ENCODE measurements around the gene ZNF768. TPM values are rescaled to one million over a fixed set of nuclear protein-coding genes. Genes with fewer than 3 reads are reported as not detected.

The ZNF768 gene
- total RNA-seq, 2 experiments from 2014 or later, result 38.3 to 63.7 TPM

DNA sequence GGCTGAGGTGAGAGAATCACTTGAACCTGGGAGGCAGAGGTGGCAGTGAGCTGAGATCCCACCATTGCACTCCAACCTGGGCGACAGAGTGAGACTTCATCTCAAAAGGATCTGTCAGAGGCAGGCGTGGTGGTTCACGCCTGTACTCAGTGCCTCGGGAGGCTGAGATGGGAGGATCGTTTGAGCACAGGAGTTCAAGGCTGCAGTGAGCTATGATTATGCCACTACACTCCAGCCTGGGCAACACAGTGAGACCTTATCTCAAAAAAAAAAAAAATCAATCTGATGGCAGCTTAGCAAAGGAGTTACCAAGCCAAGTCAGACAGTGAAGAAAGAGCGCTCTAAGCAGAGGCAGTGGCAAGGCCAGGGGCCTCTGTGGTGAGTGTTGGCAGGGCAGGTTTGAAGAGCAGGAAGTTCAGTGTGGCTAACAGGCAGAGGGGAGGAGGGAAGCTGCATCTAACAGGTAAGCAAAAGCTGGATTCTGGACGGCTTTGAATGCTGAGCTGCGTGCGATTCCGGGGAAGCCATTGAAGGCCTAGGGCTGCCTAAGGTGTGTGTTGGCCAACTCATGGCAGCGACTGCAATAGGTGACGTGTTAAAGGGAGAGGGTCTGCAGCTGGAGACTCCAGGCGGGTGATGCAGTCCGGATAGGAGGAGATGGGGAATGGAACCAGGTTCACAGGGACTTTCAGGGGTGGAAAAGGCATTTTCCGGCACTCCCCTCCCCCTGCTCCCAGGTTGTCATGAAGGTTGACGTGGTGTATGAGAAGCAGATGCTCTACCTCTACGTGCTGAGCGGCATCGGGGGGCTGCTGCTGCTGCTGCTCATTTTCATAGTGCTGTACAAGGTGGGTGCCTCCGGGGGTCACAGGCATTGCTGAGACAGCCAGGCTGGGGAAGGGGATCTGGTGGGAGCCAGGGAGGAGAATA, 7.0 kb downstream of the ZNF768 start:
- POLR2A ChIA-PET, result no interaction called here
- no peak for TF ChIP-seq CTCF (conservative IDR thresholded peaks at IDR 0.05; ENCODE audit: low read length)
- no peak for TF ChIP-seq EZH2phosphoT487 (IDR thresholded peaks at IDR 0.05; ENCODE audit: borderline replicate concordance, low read depth, low read length)
- intact Hi-C loops (cut with micrococcal nuclease; ENCODE audit: unreplicated experiment), result no loop called here
- no peaks in the 10 kb centered on the region for H3K9me3 ChIP-seq (ENCODE audit: low read length)
- CTCF ChIA-PET (ENCODE audit: unreplicated experiment), result no interaction called here
- H3K9me2 ChIP-seq (ENCODE audit: insufficient read depth, low read length), result no peaks in the 10 kb centered on the region
- no peak overlapping the region for H3K4me2 ChIP-seq (ENCODE audit: low read length)
- H3K27ac ChIP-seq (ENCODE audit: low read depth, low read length, poor library complexity, severe bottlenecking), result no peak overlapping the region
- H3K4me3 ChIP-seq (ENCODE audit: low read depth, low read length, poor library complexity, severe bottlenecking), result no peak overlapping the region
- H2AFZ ChIP-seq (ENCODE audit: low read length), result no peak overlapping the region
- H3K4me1 ChIP-seq (ENCODE audit: insufficient read depth, low read length, poor library complexity, severe bottlenecking), result no peaks in the 10 kb centered on the region
- H3K79me2 ChIP-seq (ENCODE audit: insufficient read depth, low read depth, low read length), result no peaks in the 10 kb centered on the region
- H4K20me1 ChIP-seq (ENCODE audit: insufficient read depth, low read length), result no peaks in the 10 kb centered on the region
- DNase-seq (ENCODE audit: low spot score), result no peak
- BruUV-seq (replicated peaks), result no TSS peak
- peaks cover 71% of the 10 kb centered on the region for H3K36me3 ChIP-seq (ENCODE audit: insufficient read depth, low read length)

DNA sequence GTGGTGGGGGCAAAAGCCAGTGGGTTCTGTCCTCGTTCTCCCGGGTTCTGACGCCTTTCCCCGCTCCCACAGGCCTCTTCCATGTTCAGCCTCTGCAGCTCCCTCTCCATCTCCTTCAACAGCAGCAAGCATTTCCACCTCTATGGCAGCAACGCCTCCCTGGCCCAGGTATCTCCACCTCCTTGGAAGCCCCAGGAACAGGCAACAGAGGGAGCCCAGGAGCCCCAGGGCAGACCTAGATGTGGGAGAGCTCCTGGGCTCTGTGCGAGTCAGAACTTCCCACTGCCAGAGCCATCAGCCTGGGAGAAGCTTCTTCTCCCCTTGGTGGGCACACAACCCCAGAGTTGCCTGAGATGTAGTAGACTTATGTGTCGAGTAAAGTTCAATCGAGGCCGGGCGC, 7.8 kb downstream of the ZNF768 start:
- TF ChIP-seq CTCF (conservative IDR thresholded peaks at IDR 0.05; ENCODE audit: low read length) (no peak), EZH2phosphoT487 (IDR thresholded peaks at IDR 0.05; ENCODE audit: borderline replicate concordance, low read depth, low read length) (no peak)
- Histone ChIP-seq H3K79me2 (ENCODE audit: insufficient read depth, low read depth, low read length) (no peaks in the 10 kb centered on the region), H3K4me2 (ENCODE audit: low read length) (no peak overlapping the region), H4K20me1 (ENCODE audit: insufficient read depth, low read length) (no peaks in the 10 kb centered on the region), H2AFZ (ENCODE audit: low read length) (no peak overlapping the region), H3K4me3 (ENCODE audit: low read depth, low read length, poor library complexity, severe bottlenecking) (no peak overlapping the region), H3K9me2 (ENCODE audit: insufficient read depth, low read length) (no peaks in the 10 kb centered on the region), H3K9me3 (ENCODE audit: low read length) (no peaks in the 10 kb centered on the region), H3K4me1 (ENCODE audit: insufficient read depth, low read length, poor library complexity, severe bottlenecking) (no peaks in the 10 kb centered on the region), H3K36me3 (ENCODE audit: insufficient read depth, low read length) (peaks cover 78% of the 10 kb centered on the region), H3K27ac (ENCODE audit: low read depth, low read length, poor library complexity, severe bottlenecking) (no peak overlapping the region)
- BruUV-seq (replicated peaks), result no TSS peak
- POLR2A ChIA-PET, result interaction anchor here (0.7 kb wide), 1 partner anchor 126 kb away, joined by 4 read pairs; no protein-coding TSS in a partner anchor
- CTCF ChIA-PET (ENCODE audit: unreplicated experiment), result no interaction called here
- DNase-seq (ENCODE audit: low spot score), result no peak
- intact Hi-C loops (cut with micrococcal nuclease; ENCODE audit: unreplicated experiment), result no loop called here

DNA sequence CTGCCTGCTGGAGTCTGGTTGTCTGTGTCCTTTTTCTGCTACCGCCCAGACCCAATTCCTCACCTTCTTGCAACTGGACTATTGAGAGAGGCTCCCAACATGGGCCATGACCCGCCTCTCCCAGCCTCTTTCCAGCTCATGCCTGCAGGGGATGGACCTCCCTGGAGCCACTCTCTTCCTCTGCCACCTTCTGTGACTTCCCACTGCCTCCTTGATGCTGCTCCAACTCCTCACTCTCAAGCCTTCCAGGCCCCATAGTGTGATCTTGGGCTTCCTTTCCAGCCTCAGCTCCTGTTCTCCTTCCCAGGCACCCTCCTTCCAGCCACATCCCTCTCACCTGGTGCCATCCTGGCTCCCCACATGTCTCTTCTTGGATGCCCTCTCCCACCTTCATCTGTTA, 11.1 kb downstream of the ZNF768 start:
- POLR2A ChIA-PET, result no interaction called here

More for the DNA sequence above, 11.1 kb downstream of the ZNF768 start:
- Histone ChIP-seq H3K27ac (ENCODE audit: low read depth, low read length, poor library complexity, severe bottlenecking) (no peak overlapping the region), H3K9me2 (ENCODE audit: insufficient read depth, low read length) (no peaks in the 10 kb centered on the region), H3K36me3 (ENCODE audit: insufficient read depth, low read length) (peaks cover 94% of the 10 kb centered on the region), H3K4me2 (ENCODE audit: low read length) (no peak overlapping the region), H3K4me1 (ENCODE audit: insufficient read depth, low read length, poor library complexity, severe bottlenecking) (no peaks in the 10 kb centered on the region), H3K9me3 (ENCODE audit: low read length) (no peaks in the 10 kb centered on the region), H3K79me2 (ENCODE audit: insufficient read depth, low read depth, low read length) (no peaks in the 10 kb centered on the region), H3K4me3 (ENCODE audit: low read depth, low read length, poor library complexity, severe bottlenecking) (no peak overlapping the region), H4K20me1 (ENCODE audit: insufficient read depth, low read length) (no peaks in the 10 kb centered on the region), H2AFZ (ENCODE audit: low read length) (no peak overlapping the region)
- no peak for DNase-seq (ENCODE audit: low spot score)
- no TSS peak for BruUV-seq (replicated peaks)
- CTCF ChIA-PET (ENCODE audit: unreplicated experiment), result no interaction called here
- intact Hi-C loops (cut with micrococcal nuclease; ENCODE audit: unreplicated experiment), result no loop called here
- TF ChIP-seq CTCF (conservative IDR thresholded peaks at IDR 0.05; ENCODE audit: low read length) (no peak), EZH2phosphoT487 (IDR thresholded peaks at IDR 0.05; ENCODE audit: borderline replicate concordance, low read depth, low read length) (no peak)

Data from OCI-LY7 (cell line).